Measurements from ENCODE around the gene HTT. TPM values are rescaled to one million over a fixed set of nuclear protein-coding genes. Genes with fewer than 3 reads are reported as not detected.
A peak's percentile ranks its signal among the peaks of the same experiment; 100 is the strongest.

The HTT gene
- total and polyA plus RNA-seq, 9 of the 15 experiments (the other 6 are each of a cell fraction or from before 2014, with no cell fraction given) = 0.66 to 31.6 (median 14.7) TPM

DNA sequence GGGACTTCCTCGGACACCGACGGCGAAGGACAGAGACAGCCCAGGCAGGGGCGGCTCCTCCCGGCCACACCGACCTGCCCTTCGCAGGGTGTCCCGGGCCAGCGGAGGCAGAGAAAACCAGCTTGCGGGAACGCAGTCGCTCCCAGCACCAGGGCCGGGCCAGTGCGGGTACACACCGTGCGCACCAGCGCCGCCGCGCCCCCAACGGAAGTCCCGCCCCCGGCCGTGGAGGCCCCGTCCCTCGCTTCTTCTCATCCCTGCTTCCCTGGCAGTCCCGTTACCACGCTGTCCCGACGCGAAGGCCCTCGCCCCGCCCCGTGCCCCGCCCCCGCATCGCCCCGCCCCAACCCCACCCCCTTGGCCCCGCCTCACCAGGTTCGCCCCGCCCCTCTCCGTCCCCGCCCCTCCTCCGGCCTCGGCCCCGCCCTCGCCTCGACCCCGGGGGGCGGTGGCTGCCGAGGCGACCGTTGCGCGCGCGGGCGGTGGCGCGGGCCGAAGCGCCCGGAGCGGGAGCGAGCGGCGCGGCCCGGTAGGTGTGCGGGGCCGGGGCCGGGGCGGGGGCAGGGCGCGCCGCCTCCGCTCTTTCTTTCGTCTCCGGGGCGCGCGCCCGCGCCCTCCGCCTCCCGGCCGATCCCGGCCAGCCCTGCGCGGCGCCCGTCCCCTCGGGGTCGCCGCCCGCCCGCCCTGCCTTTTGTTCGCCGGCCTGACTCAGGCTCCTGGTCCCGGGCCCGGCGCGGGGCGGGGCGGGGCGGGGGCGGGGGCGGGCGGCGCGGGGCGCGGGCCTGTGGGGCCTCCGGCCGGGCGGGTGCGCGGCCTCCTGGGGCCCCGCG, 218.3 kb downstream of the HTT start, which contains the start of gene RGS12 (continued):
- TF ChIP-seq CAMTA2 (CRISPR knock-in tag; conservative IDR thresholded peaks at IDR 0.05) (0 out of 2 replicates have a peak, but pooled peaks have one; percentile 18), ZBTB17 (CRISPR knock-in tag; IDR thresholded peaks at IDR 0.05) (0 out of 2 replicates have a peak, but pooled peaks have one; percentile 35), EGR1 (conservative IDR thresholded peaks at IDR 0.05) (peak; percentile 53), SAFB (IDR thresholded peaks at IDR 0.05; ENCODE audit: borderline replicate concordance, low read depth, low read length) (peak; percentile 25; the same call in 1 of the 2 replicates), MED1 (CRISPR knock-in tag; IDR thresholded peaks at IDR 0.05; ENCODE audit: borderline replicate concordance) (no peak), PHB (CRISPR knock-in tag; IDR thresholded peaks at IDR 0.05) (no peak), MAZ (CRISPR knock-in tag; conservative IDR thresholded peaks at IDR 0.05 in 1 of 2, IDR thresholded peaks at IDR 0.05 in 1 of 2) (peak; percentile 25 to 46; a peak in 2 of 4 replicates), PCBP2 (IDR thresholded peaks at IDR 0.05; ENCODE audit: low read depth, low read length, poor library complexity, severe bottlenecking) (no peak), RBFOX2 (IDR thresholded peaks at IDR 0.05; ENCODE audit: low read depth, low read length) (no peak; the same call in 1 of the 2 replicates), ZNF197 (CRISPR knock-in tag; IDR thresholded peaks at IDR 0.05; ENCODE audit: low read depth) (no peak), NFIC (IDR thresholded peaks at IDR 0.05) (peak; percentile 60), MTA3 (IDR thresholded peaks at IDR 0.05; ENCODE audit: borderline replicate concordance) (peak; percentile 39; the same call in 1 of the 2 replicates), KDM2B (CRISPR knock-in tag; IDR thresholded peaks at IDR 0.05) (peak; percentile 51; the same call in 1 of the 2 replicates), POLR2G (IDR thresholded peaks at IDR 0.05; ENCODE audit: low read depth, low read length) (peak; percentile 59), L3MBTL2 (IDR thresholded peaks at IDR 0.05) (peak; percentile 42), MYC (IDR thresholded peaks at IDR 0.05; ENCODE audit: low read depth, low read length) (peak; percentile 40; the same call in 1 of the 2 replicates), MYC (CRISPR knock-in tag; IDR thresholded peaks at IDR 0.05; ENCODE audit: borderline replicate concordance, low read depth) (no peak; the same call in 1 of the 2 replicates)
- TF ChIP-seq, protein P1, sequence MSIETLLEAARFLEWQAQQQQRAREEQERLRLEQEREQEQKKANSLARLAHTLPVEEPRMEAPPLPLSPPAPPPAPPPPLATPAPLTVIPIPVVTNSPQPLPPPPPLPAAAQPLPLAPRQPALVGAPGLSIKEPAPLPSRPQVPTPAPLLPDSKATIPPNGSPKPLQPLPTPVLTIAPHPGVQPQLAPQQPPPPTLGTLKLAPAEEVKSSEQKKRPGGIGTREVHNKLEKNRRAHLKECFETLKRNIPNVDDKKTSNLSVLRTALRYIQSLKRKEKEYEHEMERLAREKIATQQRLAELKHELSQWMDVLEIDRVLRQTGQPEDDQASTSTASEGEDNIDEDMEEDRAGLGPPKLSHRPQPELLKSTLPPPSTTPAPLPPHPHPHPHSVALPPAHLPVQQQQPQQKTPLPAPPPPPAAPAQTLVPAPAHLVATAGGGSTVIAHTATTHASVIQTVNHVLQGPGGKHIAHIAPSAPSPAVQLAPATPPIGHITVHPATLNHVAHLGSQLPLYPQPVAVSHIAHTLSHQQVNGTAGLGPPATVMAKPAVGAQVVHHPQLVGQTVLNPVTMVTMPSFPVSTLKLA (conservative IDR thresholded peaks at IDR 0.05) = peak in 1 of 2 experiments; percentile 66; a peak in 2 of 4 replicates
- TF ChIP-seq, protein P2, sequence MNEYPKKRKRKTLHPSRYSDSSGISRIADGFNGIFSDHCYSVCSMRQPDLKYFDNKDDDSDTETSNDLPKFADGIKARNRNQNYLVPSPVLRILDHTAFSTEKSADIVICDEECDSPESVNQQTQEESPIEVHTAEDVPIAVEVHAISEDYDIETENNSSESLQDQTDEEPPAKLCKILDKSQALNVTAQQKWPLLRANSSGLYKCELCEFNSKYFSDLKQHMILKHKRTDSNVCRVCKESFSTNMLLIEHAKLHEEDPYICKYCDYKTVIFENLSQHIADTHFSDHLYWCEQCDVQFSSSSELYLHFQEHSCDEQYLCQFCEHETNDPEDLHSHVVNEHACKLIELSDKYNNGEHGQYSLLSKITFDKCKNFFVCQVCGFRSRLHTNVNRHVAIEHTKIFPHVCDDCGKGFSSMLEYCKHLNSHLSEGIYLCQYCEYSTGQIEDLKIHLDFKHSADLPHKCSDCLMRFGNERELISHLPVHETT (CRISPR knock-in tag; conservative IDR thresholded peaks at IDR 0.05 in 1 of 2, IDR thresholded peaks at IDR 0.05 in 1 of 2) = peak in 1 of 2 experiments; percentile 83; a peak in 2 of 4 replicates
- TF ChIP-seq, protein P3, sequence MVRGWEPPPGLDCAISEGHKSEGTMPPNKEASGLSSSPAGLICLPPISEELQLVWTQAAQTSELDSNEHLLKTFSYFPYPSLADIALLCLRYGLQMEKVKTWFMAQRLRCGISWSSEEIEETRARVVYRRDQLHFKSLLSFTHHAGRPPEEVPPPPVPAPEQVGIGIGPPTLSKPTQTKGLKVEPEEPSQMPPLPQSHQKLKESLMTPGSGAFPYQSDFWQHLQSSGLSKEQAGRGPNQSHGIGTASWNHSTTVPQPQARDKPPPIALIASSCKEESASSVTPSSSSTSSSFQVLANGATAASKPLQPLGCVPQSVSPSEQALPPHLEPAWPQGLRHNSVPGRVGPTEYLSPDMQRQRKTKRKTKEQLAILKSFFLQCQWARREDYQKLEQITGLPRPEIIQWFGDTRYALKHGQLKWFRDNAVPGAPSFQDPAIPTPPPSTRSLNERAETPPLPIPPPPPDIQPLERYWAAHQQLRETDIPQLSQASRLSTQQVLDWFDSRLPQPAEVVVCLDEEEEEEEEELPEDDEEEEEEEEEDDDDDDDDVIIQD (CRISPR knock-in tag; IDR thresholded peaks at IDR 0.05) = 0 out of 2 replicates have a peak, but pooled peaks have one; percentile 25
